Esophagus squamous epithelium (tissue), 4 donors: ENCODE results near the gene ARID3A.

Experiments
- POLR2A ChIP-seq, 4 donors: fragments of 450-650 bp; IDR thresholded peaks; one replicate each; pipeline ENCODE4 v1.6.1; 2017; ENCODE audit warnings: antibody characterized with exemption in 4 of 4, mild to moderate bottlenecking in 4 of 4, moderate library complexity in 3 of 4
- TF ChIP-seq, protein P1 (sequence below), 6 experiments: fragments of 450-650 bp in 4 of 6; fragments of 200-600 bp in 2 of 6; sonication (generic) in 2 of 6; IDR thresholded peaks; one replicate each; pipeline ENCODE4 v1.5.1; 2016 to 2019; ENCODE audit warnings: antibody characterized with exemption in 6 of 6, mild to moderate bottlenecking in 4 of 6, moderate library complexity in 4 of 6

DNA sequence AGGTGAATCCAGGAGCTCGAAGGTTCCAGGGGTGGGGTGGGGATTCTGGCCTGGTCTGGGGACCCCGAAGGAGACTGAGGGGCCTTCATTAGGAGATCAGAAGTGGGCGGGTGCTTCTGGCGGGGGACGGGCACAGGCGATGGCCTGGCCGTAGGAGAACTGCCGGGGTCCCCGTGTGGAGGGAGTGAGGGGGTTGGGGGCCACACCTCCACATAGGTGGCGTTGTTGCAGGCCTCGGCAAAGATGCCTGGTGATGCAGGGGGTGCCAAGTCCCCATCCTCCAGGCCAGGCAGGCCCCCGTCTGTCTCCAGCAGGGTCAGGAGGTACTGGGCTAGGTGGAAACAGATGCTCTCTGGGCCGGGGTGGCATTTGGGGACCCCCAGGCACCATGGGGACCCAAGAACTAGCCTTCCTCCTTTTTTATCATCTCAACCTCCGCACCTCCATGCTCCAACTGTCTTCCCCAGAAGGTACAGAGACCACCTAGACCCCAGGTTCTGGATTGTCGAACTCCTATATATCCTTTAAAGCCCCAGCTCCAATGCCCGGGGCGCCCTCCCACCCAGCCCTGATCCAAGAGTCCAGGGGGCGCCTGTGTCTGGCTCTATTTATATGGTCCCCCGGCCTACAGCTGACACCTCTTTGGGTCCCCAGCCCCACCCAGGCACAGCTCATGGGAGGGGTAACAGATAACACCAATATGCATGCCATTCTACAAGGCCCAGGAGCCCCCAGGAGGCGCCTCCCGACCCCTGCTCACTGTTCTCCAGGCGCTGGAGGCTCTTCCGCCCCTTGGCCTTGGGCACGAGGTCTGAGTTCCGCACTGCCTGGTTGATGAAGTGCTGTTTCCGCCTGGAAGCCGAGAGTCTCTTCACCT is 24.4 kb upstream of the ARID3A start:
- TF ChIP-seq, protein P1, sequence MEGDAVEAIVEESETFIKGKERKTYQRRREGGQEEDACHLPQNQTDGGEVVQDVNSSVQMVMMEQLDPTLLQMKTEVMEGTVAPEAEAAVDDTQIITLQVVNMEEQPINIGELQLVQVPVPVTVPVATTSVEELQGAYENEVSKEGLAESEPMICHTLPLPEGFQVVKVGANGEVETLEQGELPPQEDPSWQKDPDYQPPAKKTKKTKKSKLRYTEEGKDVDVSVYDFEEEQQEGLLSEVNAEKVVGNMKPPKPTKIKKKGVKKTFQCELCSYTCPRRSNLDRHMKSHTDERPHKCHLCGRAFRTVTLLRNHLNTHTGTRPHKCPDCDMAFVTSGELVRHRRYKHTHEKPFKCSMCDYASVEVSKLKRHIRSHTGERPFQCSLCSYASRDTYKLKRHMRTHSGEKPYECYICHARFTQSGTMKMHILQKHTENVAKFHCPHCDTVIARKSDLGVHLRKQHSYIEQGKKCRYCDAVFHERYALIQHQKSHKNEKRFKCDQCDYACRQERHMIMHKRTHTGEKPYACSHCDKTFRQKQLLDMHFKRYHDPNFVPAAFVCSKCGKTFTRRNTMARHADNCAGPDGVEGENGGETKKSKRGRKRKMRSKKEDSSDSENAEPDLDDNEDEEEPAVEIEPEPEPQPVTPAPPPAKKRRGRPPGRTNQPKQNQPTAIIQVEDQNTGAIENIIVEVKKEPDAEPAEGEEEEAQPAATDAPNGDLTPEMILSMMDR (IDR thresholded peaks at IDR 0.05): no peak
- TF ChIP-seq POLR2A (IDR thresholded peaks at IDR 0.05): no peak
